K562 (cell line): ENCODE results near the gene PIEZO2. TPM values are rescaled to one million over a fixed set of nuclear protein-coding genes. Genes with fewer than 3 reads are reported as not detected.

ENCODE experiments used
- ATAC-seq: fragments of 200-7000 bp; cut with Tn5 transposase; 3 replicates; pipeline ENCODE4 v1.9.1; 2020; ENCODE audit warnings: moderate library complexity
- BruUV-seq: library from RNA; stranded (reverse); fragments of 400-500 nt; replicated peaks from 2 replicates; lab custom pipeline; 2021; lab: Mats Ljungman, UMichigan
- CTCF ChIA-PET: fragments of 300-600 bp; formaldehyde crosslinking; extraction: SDS; loops from one replicate; lab custom pipeline; 2021; ENCODE audit warnings: low intra/inter-chr PET ratio; lab: Yijun Ruan, JAX
- POLR2A ChIA-PET: fragments of 300-600, 350-650 bp; sonication (Branson Sonifier 250); formaldehyde crosslinking; extraction: SDS; loops from one replicate; lab custom pipeline; 2021; ENCODE audit warnings: antibody characterized with exemption, inconsistent platforms; lab: Yijun Ruan, JAX
- DNase-seq, 4 experiments: peaks; one replicate each; pipeline versions ENCODE4 v3.0.0 to v3.0.0-alpha.2; 2011 to 2018; ENCODE audit warnings: low spot score in 3 of 4, mixed read lengths in 3 of 4; ENCODE audit errors: extremely low read depth in 1 of 4
- FAIRE-seq: peaks from 2 replicates; lab custom pipeline; 2011; peaks lifted over from hg19 to GRCh38; lab: Jason Lieb, UNC
- H2AFZ ChIP-seq: 2 replicates; pipeline ENCODE4 v1.6.0; 2011; ENCODE audit warnings: low read depth, low read length, control low read depth, inconsistent platforms
- H3K27ac ChIP-seq: fragments of 200-600 bp; 3 replicates; pipeline ENCODE4 v1.8.0; 2011; ENCODE audit warnings: low read depth, mild to moderate bottlenecking, control low read depth, inconsistent platforms, low read length, moderate library complexity, mixed read lengths; ENCODE audit errors: extremely low read depth
- H3K27me3 ChIP-seq, 2 experiments: fragments of 300-600 bp in 1 of 2; 2 replicates in 1 of 2; 3 replicates in 1 of 2; pipeline versions ENCODE4 v1.6.0 to v1.8.0; 2011; ENCODE audit warnings: inconsistent platforms in 2 of 2, low read length in 2 of 2, mild to moderate bottlenecking in 1 of 2, mixed read lengths in 1 of 2, moderate library complexity in 1 of 2; ENCODE audit not compliant: control insufficient read depth in 2 of 2, insufficient read depth in 2 of 2
- H3K36me3 ChIP-seq: fragments of 300-600 bp; 3 replicates; pipeline ENCODE4 v1.8.0; 2011; ENCODE audit warnings: mild to moderate bottlenecking, low read length, inconsistent platforms; ENCODE audit not compliant: control insufficient read depth, insufficient read depth
- H3K4me1 ChIP-seq, 2 experiments: fragments of 200-600 bp in 1 of 2; replicated peaks in 1 of 2; 2 replicates in 1 of 2; 3 replicates in 1 of 2; pipeline versions ENCODE4 v1.5.1 to v1.8.0; 2011; ENCODE audit warnings: inconsistent platforms in 2 of 2, low read length in 2 of 2, mild to moderate bottlenecking in 1 of 2, mixed read lengths in 1 of 2, moderate library complexity in 1 of 2; ENCODE audit not compliant: control insufficient read depth in 2 of 2, insufficient read depth in 2 of 2
- H3K4me2 ChIP-seq: 2 replicates; pipeline ENCODE4 v1.6.1; 2011; ENCODE audit warnings: low read length, control low read depth, inconsistent platforms, mixed read lengths; ENCODE audit not compliant: insufficient read depth
- H3K4me3 ChIP-seq: fragments of 200-600 bp; sonication (generic), shearing (Covaris generic); 2 replicates; pipeline ENCODE4 v1.5.1; 2016; ENCODE audit warnings: control low read depth, inconsistent platforms
- H3K79me2 ChIP-seq: fragments of 200-600 bp; 3 replicates; pipeline ENCODE4 v1.8.0; 2011; ENCODE audit warnings: low read length, inconsistent platforms; ENCODE audit not compliant: control insufficient read depth, insufficient read depth
- H3K9ac ChIP-seq, 2 experiments: 2 replicates each; pipeline versions ENCODE4 v1.6.0 to v1.6.1; 2011; ENCODE audit warnings: low read depth in 2 of 2, low read length in 2 of 2, control low read depth in 1 of 2, inconsistent platforms in 1 of 2, mild to moderate bottlenecking in 1 of 2, mixed read lengths in 1 of 2; ENCODE audit not compliant: insufficient read depth in 1 of 2
- H3K9me1 ChIP-seq: one replicate; pipeline ENCODE4 v1.6.0; 2011; ENCODE audit warnings: inconsistent platforms, mild to moderate bottlenecking, low read length, moderate library complexity; ENCODE audit not compliant: control insufficient read depth, insufficient read depth
- H3K9me3 ChIP-seq: replicated peaks from 2 replicates; pipeline ENCODE4 v1.5.1; 2011; ENCODE audit warnings: low read depth, low read length, inconsistent platforms; ENCODE audit not compliant: control insufficient read depth, insufficient read depth
- H4K20me1 ChIP-seq: replicated peaks from 2 replicates; pipeline ENCODE4 v1.6.1; 2011; ENCODE audit warnings: low read length, inconsistent platforms, mixed read lengths; ENCODE audit not compliant: control insufficient read depth, insufficient read depth
- HBP1 ChIP-seq: fragments of 450-650 bp; formaldehyde crosslinking; IDR thresholded peaks from 2 replicates; pipeline ENCODE4 v1.4.0; 2022; ENCODE audit warnings: missing genetic modification characterization
- KAT7 ChIP-seq: sonication (generic); formaldehyde crosslinking; IDR thresholded peaks from 2 replicates; pipeline ENCODE4 v1.8.0; 2022; ENCODE audit warnings: missing genetic modification reagents, mild to moderate bottlenecking, borderline replicate concordance
- MBD2 ChIP-seq: sonication (generic); IDR thresholded peaks from 2 replicates; pipeline ENCODE4 v1.6.1; 2016; ENCODE audit warnings: low read depth, borderline replicate concordance
- SNRNP70 ChIP-seq: fragments of 200-400 bp; formaldehyde crosslinking; optimal IDR thresholded peaks from 2 replicates; pipeline ENCODE3; 2017; ENCODE audit warnings: low read depth, low read length
- WGBS: fragments of 100-300 bp; shearing (Covaris generic); methylation state at CpG from one replicate; pipeline ENCODE4 v1.1.6; 2016; ENCODE audit warnings: low coverage, mixed read lengths; ENCODE audit not compliant: insufficient coverage; ENCODE audit errors: missing lambda C conversion rate; 5-methylcytosine and 5-hydroxymethylcytosine counted together
- in situ Hi-C: fragments of 300-500 bp; cut with MboI; formaldehyde crosslinking; loops from 4 replicates; pipeline ENCODE4 v1.15.0; 2018; ENCODE audit warnings: inconsistent platforms, mixed read lengths
- intact Hi-C: fragments of 100-400 bp; cut with micrococcal nuclease; formaldehyde crosslinking; loops from 2 replicates; pipeline ENCODE4 v1.14.2; 2022
- polyA plus RNA-seq, 8 experiments: library from polyadenylated mRNA; depleted of rRNA in 4 of 8; stranded (reverse) in 5 of 8; unstranded in 3 of 8; fragments of >200 nt; fragmentation: Nextera tagmentation in 2 of 8; fragmentation: Illumina TruSeq in 1 of 8; extraction: Ambion mirVana in 2 of 8; extraction: Trizol in 1 of 8; gene quantifications; 2 replicates each; pipeline versions ENCODE4 v1.2.1 to v1.2.3, GENCODE V29; 2011 to 2014; ENCODE audit warnings: inconsistent platforms in 1 of 8, missing spikeins in 1 of 8
- total RNA-seq, 7 experiments: library from RNA; depleted of rRNA in 6 of 7; stranded (reverse); fragments of >200 nt in 6 of 7; fragmentation: Illumina TruSeq in 2 of 7; extraction: Trizol in 2 of 7; gene quantifications; 2 replicates each; pipeline versions ENCODE4 v1.2.1 to v1.2.3, GENCODE V29; 2011 to 2021; ENCODE audit warnings: low replicate concordance in 1 of 7
- TF ChIP-seq, protein P1 (sequence below): fragments of 450-650 bp; conservative IDR thresholded peaks from 2 replicates; pipeline ENCODE4 v1.6.1; 2016; ENCODE audit warnings: missing genetic modification characterization, low read depth, mild to moderate bottlenecking, missing compliant biosample characterization, moderate library complexity

PIEZO2 gene
- total and polyA plus RNA-seq, 9 of the 15 experiments (the other 6 are each of a cell fraction or from before 2014, with no cell fraction given), result 0.54 to 4.1 (median 2.0) TPM

- WGBS, result 0% methylated on average over 4 of the region's 4 CpGs
- H3K36me3 ChIP-seq, result no peaks in the 10 kb centered on the region
- in situ Hi-C loops, result no loop called here
- no peak for FAIRE-seq
- ChIA-PET CTCF (no interaction called here), POLR2A (no interaction called here)
- no peaks in the 10 kb centered on the region for H3K4me1 ChIP-seq
- no TSS peak for BruUV-seq
- H3K27ac ChIP-seq, result no peak overlapping the region
- no peak for ATAC-seq
- no peaks in the 10 kb centered on the region for H3K79me2 ChIP-seq
- no peak overlapping the region for H2AFZ ChIP-seq
- no peak overlapping the region for H3K9ac ChIP-seq
- TF ChIP-seq SNRNP70, result no peak
- TF ChIP-seq HBP1 (CRISPR knock-in tag), result no peak
- no peak for TF ChIP-seq MBD2
- TF ChIP-seq KAT7 (CRISPR knock-in tag), result no peak
- TF ChIP-seq, protein P1, sequence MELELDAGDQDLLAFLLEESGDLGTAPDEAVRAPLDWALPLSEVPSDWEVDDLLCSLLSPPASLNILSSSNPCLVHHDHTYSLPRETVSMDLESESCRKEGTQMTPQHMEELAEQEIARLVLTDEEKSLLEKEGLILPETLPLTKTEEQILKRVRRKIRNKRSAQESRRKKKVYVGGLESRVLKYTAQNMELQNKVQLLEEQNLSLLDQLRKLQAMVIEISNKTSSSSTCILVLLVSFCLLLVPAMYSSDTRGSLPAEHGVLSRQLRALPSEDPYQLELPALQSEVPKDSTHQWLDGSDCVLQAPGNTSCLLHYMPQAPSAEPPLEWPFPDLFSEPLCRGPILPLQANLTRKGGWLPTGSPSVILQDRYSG, result no peak
- H3K4me2 ChIP-seq, result no peak overlapping the region
- H3K9me3 ChIP-seq, result no peaks in the 10 kb centered on the region
- H3K4me3 ChIP-seq, result no peak overlapping the region
- intact Hi-C loops, result no loop called here
- no peaks in the 10 kb centered on the region for H3K27me3 ChIP-seq
- H4K20me1 ChIP-seq, result no peaks in the 10 kb centered on the region
- DNase-seq, result no peak
- H3K9me1 ChIP-seq, result no peaks in the 10 kb centered on the region
Measured at GRCh38 chr18:11002796-11003195, 146.6 kb downstream of the PIEZO2 start.
